ENCODE measurements around the gene FEM1C. TPM values are rescaled to one million over a fixed set of nuclear protein-coding genes. Genes with fewer than 3 reads are reported as not detected.

FEM1C gene
- 10 to 100 TPM; 17.3 to 31.9 (median 28.2) TPM for total RNA-seq

- Histone ChIP-seq H3K4me1 (peaks cover 0 to 8% (median 4%) of the 10 kb centered on the region in 4 donors), H3K9me3 (no peaks in the 10 kb centered on the region), H3K27me3 (no peaks in the 10 kb centered on the region), H3K36me3 (peaks cover 0 to 9% (median 0%) of the 10 kb centered on the region in 3 donors), H3K4me3 (peak within 1 kb of the TSS; percentile 71 to 81 (median 74)), H3K27ac (peak within 1 kb of the TSS; percentile 96 to 99 (median 97))
- DNase-seq = peak; percentile 98 to 100 (median 99)
- TF ChIP-seq CTCF (IDR thresholded peaks at IDR 0.05) (peak in 1 of 6 experiments; percentile 14), POLR2A (IDR thresholded peaks at IDR 0.05) (peak; percentile 99 to 100)
Measured at GRCh38 chr5:115544436-115545350, at the start of gene FEM1C. TSS of gene FEM1C (minus strand) at chr5:115544775. CDS start at chr5:115543493, 1,282 bp downstream.

GRCh38 chr5:115589043-115589442 lies 44.5 kb upstream of the FEM1C start:
- TF ChIP-seq POLR2A (IDR thresholded peaks at IDR 0.05) (no peak), CTCF (IDR thresholded peaks at IDR 0.05) (no peak)
- no peak for DNase-seq
- H3K36me3 ChIP-seq = no peaks in the 10 kb centered on the region

GRCh38 chr5:115588640-115589039 lies 44.1 kb upstream of the FEM1C start:
- no peak for DNase-seq
- no peaks in the 10 kb centered on the region for H3K9me3 ChIP-seq

More at GRCh38 chr5:115589043-115589442, 44.5 kb upstream of the FEM1C start:
- no peaks in the 10 kb centered on the region for H3K27me3 ChIP-seq
- no peak overlapping the region for H3K27ac ChIP-seq
- no peaks in the 10 kb centered on the region for H3K4me1 ChIP-seq
- no peak overlapping the region for H3K4me3 ChIP-seq
- H3K9me3 ChIP-seq = no peaks in the 10 kb centered on the region

GRCh38 chr5:115586525-115587146 lies 42.1 kb upstream of the FEM1C start:
- no peak for DNase-seq
- no peaks in the 10 kb centered on the region for H3K36me3 ChIP-seq
- H3K9me3 ChIP-seq = no peaks in the 10 kb centered on the region
- H3K27me3 ChIP-seq = no peaks in the 10 kb centered on the region
- no peak overlapping the region for H3K27ac ChIP-seq
- TF ChIP-seq POLR2A (IDR thresholded peaks at IDR 0.05) (no peak), CTCF (IDR thresholded peaks at IDR 0.05) (peak in 5 of 6 experiments; percentile 49 to 72 (median 66))
- no peak overlapping the region for H3K4me3 ChIP-seq
- no peaks in the 10 kb centered on the region for H3K4me1 ChIP-seq

More at GRCh38 chr5:115588640-115589039, 44.1 kb upstream of the FEM1C start:
- Histone ChIP-seq H3K4me1 (no peaks in the 10 kb centered on the region), H3K4me3 (no peak overlapping the region), H3K27me3 (no peaks in the 10 kb centered on the region), H3K27ac (no peak overlapping the region), H3K36me3 (no peaks in the 10 kb centered on the region)
- no peak for TF ChIP-seq POLR2A (IDR thresholded peaks at IDR 0.05)

GRCh38 chr5:115585265-115585664 lies 40.7 kb upstream of the FEM1C start:
- Histone ChIP-seq H3K27me3 (no peaks in the 10 kb centered on the region), H3K9me3 (no peaks in the 10 kb centered on the region), H3K4me3 (no peak overlapping the region), H3K27ac (no peak overlapping the region), H3K36me3 (no peaks in the 10 kb centered on the region), H3K4me1 (no peaks in the 10 kb centered on the region)
- no peak for DNase-seq
- TF ChIP-seq CTCF (IDR thresholded peaks at IDR 0.05) = no peak

- no peak overlapping the region for H3K27ac ChIP-seq
- no peak overlapping the region for H3K4me3 ChIP-seq
- TF ChIP-seq CTCF (IDR thresholded peaks at IDR 0.05) (no peak), POLR2A (IDR thresholded peaks at IDR 0.05) (no peak)
- DNase-seq = no peak
- no peaks in the 10 kb centered on the region for H3K36me3 ChIP-seq
- H3K4me1 ChIP-seq = no peaks in the 10 kb centered on the region
- H3K27me3 ChIP-seq = no peaks in the 10 kb centered on the region
- H3K9me3 ChIP-seq = no peaks in the 10 kb centered on the region
Measured at GRCh38 chr5:115584501-115584900, 39.9 kb upstream of the FEM1C start.
